HUES64 (cell line): Measurements from ENCODE around the gene SMC4.

ENCODE experiments used
- H3K27ac ChIP-seq: 2 replicates; pipeline ENCODE4 v1.7.0; 2013; ENCODE audit warnings: low read depth, low read length, inconsistent platforms
- H3K27me3 ChIP-seq: 2 replicates; pipeline ENCODE4 v1.6.1; 2013; ENCODE audit warnings: mild to moderate bottlenecking, low read length; ENCODE audit not compliant: insufficient read depth
- H3K36me3 ChIP-seq: 2 replicates; pipeline ENCODE4 v1.6.1; 2013; ENCODE audit warnings: mild to moderate bottlenecking, low read length; ENCODE audit not compliant: insufficient read depth
- H3K4me1 ChIP-seq: 2 replicates; pipeline ENCODE4 v1.6.1; 2013; ENCODE audit warnings: mild to moderate bottlenecking, low read length, moderate library complexity; ENCODE audit not compliant: insufficient read depth
- H3K4me3 ChIP-seq: 2 replicates; pipeline ENCODE4 v1.5.1; 2013; ENCODE audit warnings: mild to moderate bottlenecking, low read length, moderate library complexity
- H3K9ac ChIP-seq: 2 replicates; pipeline ENCODE4 v1.6.1; 2013; ENCODE audit warnings: mild to moderate bottlenecking, low read depth, low read length
- H3K9me3 ChIP-seq: 2 replicates; pipeline ENCODE4 v1.6.1; 2013; ENCODE audit warnings: low read depth, low read length; ENCODE audit not compliant: insufficient read depth
- WGBS: fragments of 150-250, 120-280 bp; methylation state at CpG from one replicate; pipeline ENCODE4 v1.1.7; 2013; ENCODE audit warnings: missing lambda C conversion rate; 5-methylcytosine and 5-hydroxymethylcytosine counted together

The SMC4 gene

GRCh38 chr3:160395297-160395696, 4.2 kb upstream of the SMC4 start:
- H3K9me3 ChIP-seq, result no peaks in the 10 kb centered on the region
- peaks cover 16% of the 10 kb centered on the region for H3K4me1 ChIP-seq
- H3K4me3 ChIP-seq, result no peak overlapping the region; the same call in 1 of the 2 replicates
- H3K27ac ChIP-seq, result peak overlapping the region; percentile 50; the same call in 1 of the 2 replicates
- peak overlapping the region; percentile 43; the same call in 1 of the 2 replicates for H3K9ac ChIP-seq
- no peaks in the 10 kb centered on the region for H3K27me3 ChIP-seq
- H3K36me3 ChIP-seq, result no peaks in the 10 kb centered on the region

- peak overlapping the region; percentile 68; the same call in 1 of the 2 replicates for H3K27ac ChIP-seq
- under 1% methylated on average over 9 of the region's 9 CpGs for WGBS
- peak overlapping the region; percentile 91 for H3K4me3 ChIP-seq
- no peaks in the 10 kb centered on the region for H3K9me3 ChIP-seq
- H3K9ac ChIP-seq, result peak overlapping the region; percentile 96
- no peaks in the 10 kb centered on the region for H3K27me3 ChIP-seq
- H3K4me1 ChIP-seq, result peaks cover 36% of the 10 kb centered on the region
- peaks cover 20% of the 10 kb centered on the region for H3K36me3 ChIP-seq
Observed at GRCh38 chr3:160398820-160399124, 678 bp upstream of the SMC4 start.

GRCh38 chr3:160400030-160400701, 716 bp downstream of the SMC4 start:
- H3K4me3 ChIP-seq, result peak overlapping the region; percentile 91
- H3K9me3 ChIP-seq, result no peaks in the 10 kb centered on the region
- H3K27ac ChIP-seq, result peak overlapping the region; percentile 98
- WGBS, result under 1% methylated on average over 49 of the region's 49 CpGs
- H3K27me3 ChIP-seq, result no peaks in the 10 kb centered on the region
- H3K36me3 ChIP-seq, result peaks cover 34% of the 10 kb centered on the region
- peak overlapping the region; percentile 96 for H3K9ac ChIP-seq
- peaks cover 38% of the 10 kb centered on the region for H3K4me1 ChIP-seq

GRCh38 chr3:160400702-160401150, 1.3 kb downstream of the SMC4 start:
- H3K9me3 ChIP-seq, result no peaks in the 10 kb centered on the region
- H3K4me1 ChIP-seq, result peaks cover 32% of the 10 kb centered on the region
- H3K27ac ChIP-seq, result peak overlapping the region; percentile 98; the same call in 1 of the 2 replicates
- H3K36me3 ChIP-seq, result peaks cover 39% of the 10 kb centered on the region
- H3K9ac ChIP-seq, result peak overlapping the region; percentile 96
- H3K4me3 ChIP-seq, result peak overlapping the region; percentile 91
- H3K27me3 ChIP-seq, result no peaks in the 10 kb centered on the region
- WGBS, result under 1% methylated on average over 51 of the region's 51 CpGs

GRCh38 chr3:160401291-160402095, 2.0 kb downstream of the SMC4 start:
- Histone ChIP-seq H3K27me3 (no peaks in the 10 kb centered on the region), H3K36me3 (peaks cover 47% of the 10 kb centered on the region), H3K9ac (peak overlapping the region; percentile 96; the same call in 1 of the 2 replicates), H3K4me1 (peaks cover 28% of the 10 kb centered on the region), H3K27ac (no peak overlapping the region), H3K4me3 (peak overlapping the region; percentile 91), H3K9me3 (no peaks in the 10 kb centered on the region)
- 7% methylated on average over 13 of the region's 16 CpGs for WGBS

GRCh38 chr3:160402221-160403027, 3.0 kb downstream of the SMC4 start:
- peaks cover 56% of the 10 kb centered on the region for H3K36me3 ChIP-seq
- H3K4me3 ChIP-seq, result peak overlapping the region; percentile 91
- H3K9ac ChIP-seq, result peak overlapping the region; percentile 29; the same call in 1 of the 2 replicates
- H3K27ac ChIP-seq, result no peak overlapping the region
- no peaks in the 10 kb centered on the region for H3K27me3 ChIP-seq
- no peaks in the 10 kb centered on the region for H3K9me3 ChIP-seq
- peaks cover 28% of the 10 kb centered on the region for H3K4me1 ChIP-seq
- WGBS, result 56% methylated on average over 8 of the region's 11 CpGs

GRCh38 chr3:160403028-160403545, 3.6 kb downstream of the SMC4 start:
- no peaks in the 10 kb centered on the region for H3K9me3 ChIP-seq
- H3K27me3 ChIP-seq, result no peaks in the 10 kb centered on the region
- peak overlapping the region; percentile 91 for H3K4me3 ChIP-seq
- H3K36me3 ChIP-seq, result peaks cover 63% of the 10 kb centered on the region
- no peak overlapping the region for H3K27ac ChIP-seq
- H3K4me1 ChIP-seq, result peaks cover 26% of the 10 kb centered on the region
- WGBS, result no CpG with 5 or more reads among the region's 2 CpGs
- H3K9ac ChIP-seq, result no peak overlapping the region; the same call in 1 of the 2 replicates

- Histone ChIP-seq H3K9ac (peak overlapping the region; percentile 21; the same call in 1 of the 2 replicates), H3K4me1 (peaks cover 24% of the 10 kb centered on the region), H3K9me3 (no peaks in the 10 kb centered on the region), H3K36me3 (peaks cover 71% of the 10 kb centered on the region), H3K4me3 (peak overlapping the region; percentile 91; the same call in 1 of the 2 replicates), H3K27me3 (no peaks in the 10 kb centered on the region), H3K27ac (no peak overlapping the region; the same call in 1 of the 2 replicates)
- 81% methylated on average over 5 of the region's 7 CpGs for WGBS
Observed at GRCh38 chr3:160403796-160404470, 4.5 kb downstream of the SMC4 start.

GRCh38 chr3:160409812-160410610, 10.6 kb downstream of the SMC4 start:
- Histone ChIP-seq H3K27me3 (no peaks in the 10 kb centered on the region), H3K9ac (no peak overlapping the region), H3K4me1 (no peaks in the 10 kb centered on the region), H3K4me3 (no peak overlapping the region), H3K27ac (no peak overlapping the region), H3K36me3 (peaks cover 97% of the 10 kb centered on the region), H3K9me3 (no peaks in the 10 kb centered on the region)
- WGBS, result 96% methylated on average over 9 of the region's 10 CpGs

- H3K4me1 ChIP-seq, result no peaks in the 10 kb centered on the region
- H3K9me3 ChIP-seq, result no peaks in the 10 kb centered on the region
- no peak overlapping the region for H3K27ac ChIP-seq
- no peak overlapping the region for H3K9ac ChIP-seq
- WGBS, result 83% methylated on average over 1 of the region's 1 CpG
- H3K36me3 ChIP-seq, result peaks cover 97% of the 10 kb centered on the region
- H3K4me3 ChIP-seq, result no peak overlapping the region
- H3K27me3 ChIP-seq, result no peaks in the 10 kb centered on the region
Observed at GRCh38 chr3:160412477-160412876, 13.0 kb downstream of the SMC4 start.
